Esophagus muscularis mucosa (tissue), 4 donors: Measurements from ENCODE around the gene TPH2. TPM values are rescaled to one million over a fixed set of nuclear protein-coding genes. Genes with fewer than 3 reads are reported as not detected.

ENCODE experiments used
- DNase-seq: peaks from one replicate; pipeline ENCODE4 v3.0.0-alpha.2; 2017; ENCODE audit errors: extremely low spot score
- H3K27ac ChIP-seq, 4 donors: fragments of 200-600 bp; sonication (generic); replicated peaks in 1 of 4; 1 replicate in 3 of 4; 2 replicates in 1 of 4; pipeline ENCODE4 v1.5.1; 2016 to 2019; ENCODE audit warnings: mild to moderate bottlenecking in 1 of 4
- H3K27me3 ChIP-seq, 4 donors: fragments of 200-600 bp; sonication (generic); one replicate each; pipeline versions ENCODE4 v1.5.1 to v1.6.0; 2016 to 2019
- H3K36me3 ChIP-seq, 4 donors: fragments of 200-600 bp; sonication (generic); one replicate each; pipeline ENCODE4 v1.5.1; 2016 to 2019
- H3K4me1 ChIP-seq, 4 donors: fragments of 200-600 bp; sonication (generic); one replicate each; pipeline ENCODE4 v1.5.1; 2016 to 2019
- H3K4me3 ChIP-seq, 4 donors: fragments of 200-600 bp; sonication (generic); 1 replicate in 2 of 4; 2 replicates in 2 of 4; pipeline ENCODE4 v1.5.1; 2016 to 2019; ENCODE audit warnings: mild to moderate bottlenecking in 4 of 4, moderate library complexity in 1 of 4
- H3K9me3 ChIP-seq, 4 donors: fragments of 200-600 bp; sonication (generic); 1 replicate in 3 of 4; 2 replicates in 1 of 4; pipeline ENCODE4 v1.5.1; 2016 to 2019
- CTCF ChIP-seq, 3 experiments: fragments of 200-600 bp in 2 of 3; fragments of 450-650 bp in 1 of 3; sonication (generic) in 2 of 3; IDR thresholded peaks; one replicate each; pipeline ENCODE4 v1.5.1; 2017 to 2019; ENCODE audit warnings: antibody characterized with exemption in 3 of 3, mild to moderate bottlenecking in 2 of 3, moderate library complexity in 1 of 3
- EP300 ChIP-seq: sonication (generic); formaldehyde crosslinking; IDR thresholded peaks from one replicate; pipeline ENCODE4 v1.6.1; 2017; ENCODE audit warnings: antibody characterized with exemption
- POLR2A ChIP-seq: fragments of 450-650 bp; IDR thresholded peaks from one replicate; pipeline ENCODE4 v1.6.1; 2017; ENCODE audit warnings: antibody characterized with exemption, moderate library complexity, mild to moderate bottlenecking, low read depth
- POLR2AphosphoS5 ChIP-seq, 2 donors: sonication (generic); formaldehyde crosslinking; IDR thresholded peaks; one replicate each; pipeline ENCODE4 v1.6.1; 2017; ENCODE audit warnings: antibody characterized with exemption in 2 of 2
- WGBS: methylation state at CpG from one replicate; pipeline ENCODE4 v1.1.5; 2018; 5-methylcytosine and 5-hydroxymethylcytosine counted together
- intact Hi-C: fragments of 100-400 bp; cut with DNase I; formaldehyde crosslinking; loops from one replicate; pipeline ENCODE4 v1.15.1; 2023
- total RNA-seq, 4 donors: library from RNA; depleted of rRNA; stranded (reverse); fragments of >200 nt; gene quantifications; one replicate each; pipeline versions ENCODE4 v1.1.0 to v1.2.1, GENCODE V29; 2016

Gene TPH2
- total RNA-seq, 4 donors from 2014 or later = 0.11 to 0.17 (median 0.13) TPM; not detected in 1

- 81% methylated on average over 4 of the region's 4 CpGs for WGBS
- intact Hi-C loops = no loop called here
- no peak for DNase-seq
- Histone ChIP-seq H3K36me3 (no peaks in the 10 kb centered on the region), H3K9me3 (no peaks in the 10 kb centered on the region), H3K4me1 (no peaks in the 10 kb centered on the region), H3K27me3 (peaks cover 0 to 6% (median 0%) of the 10 kb centered on the region in 4 donors), H3K27ac (no peak overlapping the region), H3K4me3 (no peak overlapping the region)
- no peak for TF ChIP-seq POLR2AphosphoS5 (IDR thresholded peaks at IDR 0.05)
- no peak for TF ChIP-seq CTCF (IDR thresholded peaks at IDR 0.05)
- TF ChIP-seq EP300 = no peak
- no peak for TF ChIP-seq POLR2A
These were observed 33.9 kb downstream of the TPH2 start for GRCh38 chr12:71972441-71973074.

GRCh38 chr12:71973687-71974086 is 35.0 kb downstream of the TPH2 start:
- WGBS = 73% methylated on average over 4 of the region's 4 CpGs
- intact Hi-C loops = no loop called here
- H3K36me3 ChIP-seq = no peaks in the 10 kb centered on the region
- H3K4me3 ChIP-seq = no peak overlapping the region
- DNase-seq = no peak
- no peaks in the 10 kb centered on the region for H3K9me3 ChIP-seq
- no peak overlapping the region for H3K27ac ChIP-seq
- H3K27me3 ChIP-seq = peaks cover 0 to 1% (median 0%) of the 10 kb centered on the region in 4 donors
- TF ChIP-seq CTCF (IDR thresholded peaks at IDR 0.05) (no peak), POLR2A (no peak), POLR2AphosphoS5 (IDR thresholded peaks at IDR 0.05) (no peak), EP300 (no peak)
- H3K4me1 ChIP-seq = no peaks in the 10 kb centered on the region

GRCh38 chr12:71980538-71980937 is 41.9 kb downstream of the TPH2 start:
- WGBS = 61% methylated on average over 2 of the region's 2 CpGs
- no peak overlapping the region for H3K4me3 ChIP-seq
- H3K9me3 ChIP-seq = no peaks in the 10 kb centered on the region
- no peak for TF ChIP-seq CTCF (IDR thresholded peaks at IDR 0.05)
- H3K27me3 ChIP-seq = no peaks in the 10 kb centered on the region
- no peak for DNase-seq
- H3K4me1 ChIP-seq = no peaks in the 10 kb centered on the region
- H3K27ac ChIP-seq = no peak overlapping the region
- H3K36me3 ChIP-seq = no peaks in the 10 kb centered on the region
- intact Hi-C loops = no loop called here

- H3K27ac ChIP-seq = no peak overlapping the region
- 81% methylated on average over 1 of the region's 1 CpG for WGBS
- H3K4me3 ChIP-seq = no peak overlapping the region
- no peak for DNase-seq
- no peaks in the 10 kb centered on the region for H3K9me3 ChIP-seq
- no peaks in the 10 kb centered on the region for H3K4me1 ChIP-seq
- no peak for TF ChIP-seq POLR2A
- TF ChIP-seq CTCF (IDR thresholded peaks at IDR 0.05) = no peak
- TF ChIP-seq EP300 = no peak
- TF ChIP-seq POLR2AphosphoS5 (IDR thresholded peaks at IDR 0.05) = no peak
- no peaks in the 10 kb centered on the region for H3K36me3 ChIP-seq
- intact Hi-C loops = no loop called here
- H3K27me3 ChIP-seq = no peaks in the 10 kb centered on the region
These were observed 42.5 kb downstream of the TPH2 start for GRCh38 chr12:71981149-71981548.

GRCh38 chr12:71994715-71995114 is 56.1 kb downstream of the TPH2 start:
- Histone ChIP-seq H3K36me3 (no peaks in the 10 kb centered on the region), H3K9me3 (no peaks in the 10 kb centered on the region), H3K27ac (no peak overlapping the region), H3K27me3 (no peaks in the 10 kb centered on the region), H3K4me3 (no peak overlapping the region), H3K4me1 (no peaks in the 10 kb centered on the region)
- DNase-seq = no peak
- 77% methylated on average over 2 of the region's 2 CpGs for WGBS
- no peak for TF ChIP-seq EP300
- no peak for TF ChIP-seq POLR2AphosphoS5 (IDR thresholded peaks at IDR 0.05)
- no peak for TF ChIP-seq CTCF (IDR thresholded peaks at IDR 0.05)
- TF ChIP-seq POLR2A = no peak
- intact Hi-C loops = no loop called here
